HG03457 (cell line): Measurements from ENCODE around the gene SMIM31.
A peak's percentile ranks its signal among the peaks of the same experiment; 100 is the strongest.

Experiments
- ATAC-seq: cut with Tn5 transposase; IDR thresholded peaks from one replicate; pipeline ENCODE4 v1.9.1; 2021; ENCODE audit warnings: moderate number of reproducible peaks; ENCODE audit not compliant: unreplicated experiment

Gene SMIM31

DNA sequence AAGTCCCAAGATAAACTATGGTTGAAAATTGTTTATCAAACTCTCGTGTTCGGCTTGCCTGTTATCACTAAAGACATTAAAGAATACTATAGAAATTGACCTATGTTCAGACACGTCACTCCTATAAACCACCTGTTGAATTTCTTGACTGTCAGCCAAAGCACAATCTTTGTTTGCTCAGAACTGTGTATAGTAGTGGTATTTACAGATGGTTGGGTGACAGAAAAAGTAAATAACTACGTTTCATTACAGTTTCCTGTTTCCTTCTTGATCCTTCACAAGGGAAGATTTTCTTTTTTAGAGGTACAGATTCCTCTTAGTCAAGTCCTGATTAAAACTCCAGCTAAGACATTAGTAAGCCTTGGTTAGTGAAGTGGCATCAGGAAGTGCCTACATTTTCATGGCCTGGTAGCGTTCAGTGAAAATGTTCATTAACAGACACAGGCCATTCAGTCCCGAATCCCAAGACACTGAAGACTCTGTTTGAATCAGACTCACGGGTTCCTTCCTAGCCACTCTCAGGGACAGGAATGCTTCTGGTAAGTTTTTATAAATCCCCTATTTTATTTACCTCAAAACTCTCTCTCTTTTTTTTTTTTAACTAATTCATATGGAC, at the start of gene SMIM31:
Gene SMIM31 (plus strand): TSS at position 259 of the 616 bp plus-strand sequence. CDS start 16,313 bp downstream, outside the sequence.
- ATAC-seq = no peak

DNA sequence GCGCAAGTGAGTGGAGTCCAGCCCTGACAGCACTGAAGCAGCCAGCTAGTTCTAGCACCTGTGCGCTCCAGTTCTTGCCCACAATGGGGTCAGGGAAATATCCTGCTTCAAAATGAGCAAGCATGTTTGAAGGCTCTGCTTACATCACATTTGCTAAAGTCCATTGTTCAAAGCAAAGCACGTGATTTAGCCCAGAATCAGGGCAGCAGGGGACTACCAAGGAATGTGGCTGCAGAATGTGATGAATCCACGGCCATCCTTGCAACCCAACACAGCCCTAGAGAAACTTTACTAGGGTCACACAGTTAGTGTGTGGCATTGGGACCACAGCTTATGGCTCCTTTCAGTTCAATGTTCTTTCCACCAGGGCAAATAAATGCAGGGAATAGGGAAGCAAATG, 47.3 kb upstream of the SMIM31 start:
- ATAC-seq = no peak

GRCh38 chr4:164716901-164717300, 37.0 kb upstream of the SMIM31 start:
- ATAC-seq = no peak

DNA sequence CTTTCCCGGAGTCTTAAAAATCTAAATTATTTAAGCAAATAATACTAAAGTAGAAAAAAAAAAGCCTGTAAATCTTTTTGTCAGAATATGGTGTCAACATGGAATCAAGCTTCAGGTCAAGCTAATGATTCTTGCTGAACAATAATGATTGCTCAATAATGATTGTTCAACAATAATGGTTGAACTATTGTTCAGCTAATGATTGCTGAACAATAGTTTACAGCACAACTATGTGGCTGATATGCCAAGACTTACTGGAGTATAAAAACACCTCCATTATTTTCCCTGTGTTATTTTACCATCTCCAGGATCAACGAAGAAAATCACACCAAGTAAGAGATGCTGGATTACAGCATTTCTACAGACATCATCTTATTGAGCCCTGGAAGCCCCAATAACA, 35.1 kb upstream of the SMIM31 start:
- ATAC-seq = no peak

DNA sequence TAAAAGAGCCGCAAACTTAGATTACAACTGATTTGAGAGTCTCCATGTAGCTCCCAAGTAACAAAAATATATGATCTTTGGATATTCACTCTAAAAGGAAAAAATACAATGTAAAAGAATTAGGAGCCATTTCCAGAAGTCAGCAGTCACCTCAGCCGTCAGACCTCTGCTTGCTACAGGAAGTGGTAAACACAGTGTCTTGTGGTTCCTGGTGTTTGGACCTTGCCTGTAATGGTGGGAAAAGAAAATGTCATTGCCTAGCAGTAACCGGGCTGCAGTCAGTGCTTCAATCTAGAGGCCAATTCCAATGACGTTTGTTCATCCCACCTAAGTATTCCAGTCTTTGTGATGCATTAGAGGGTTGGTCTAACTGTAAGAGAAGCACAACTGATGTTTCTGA, 28.9 kb upstream of the SMIM31 start:
- ATAC-seq = no peak

GRCh38 chr4:164730705-164731393, 23.1 kb upstream of the SMIM31 start:
- no peak for ATAC-seq

DNA sequence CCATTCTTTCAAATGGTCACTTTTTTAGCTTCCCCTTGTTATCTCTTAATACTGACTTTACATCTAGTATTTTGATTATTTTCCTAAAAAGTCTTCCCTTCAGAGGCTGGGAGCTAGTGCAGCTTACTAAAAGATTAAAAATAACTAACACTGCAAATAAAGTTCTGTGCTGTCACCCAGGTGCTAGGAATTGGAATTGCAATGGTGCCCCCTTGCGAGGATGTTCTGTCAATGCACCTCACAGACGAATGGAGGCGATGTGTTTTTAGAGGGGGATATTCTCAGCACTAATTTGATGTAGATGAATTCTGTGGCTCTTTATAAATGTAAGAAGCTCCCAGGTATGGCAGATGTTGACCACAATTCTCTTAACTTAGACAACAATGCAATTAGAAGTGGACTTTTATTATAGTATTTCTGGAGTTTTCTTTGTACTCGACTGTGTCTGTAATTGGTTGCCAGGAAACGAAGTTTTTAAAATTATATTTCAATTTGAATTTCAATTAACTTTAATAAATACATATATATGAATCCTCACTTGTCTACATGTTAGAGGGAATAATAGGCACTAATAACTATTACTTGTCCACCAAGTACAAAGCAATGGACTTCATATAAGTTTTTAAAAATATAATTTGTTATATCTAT, 22.0 kb upstream of the SMIM31 start:
- peak; percentile 64 for ATAC-seq

DNA sequence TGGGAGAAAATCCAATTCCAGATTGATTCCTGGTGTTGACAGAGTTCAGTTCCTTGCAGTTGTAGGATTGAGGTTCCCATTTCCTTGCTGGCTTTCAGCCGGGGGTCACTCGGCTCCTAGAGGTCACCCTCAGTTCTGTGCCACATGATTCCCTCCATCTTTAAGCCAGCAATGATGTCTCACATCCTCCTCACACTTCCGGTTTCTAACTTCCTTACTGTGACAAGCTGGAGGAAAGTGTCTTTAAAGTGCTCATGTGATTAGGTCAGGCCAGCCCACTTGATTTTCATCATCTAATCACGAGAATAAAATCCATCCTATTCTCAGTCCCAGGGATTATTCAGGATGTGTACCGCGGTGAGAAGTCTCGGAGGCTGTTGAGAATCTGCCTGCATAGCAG, 19.4 kb upstream of the SMIM31 start:
- peak; percentile 66 for ATAC-seq

- no peak for ATAC-seq
Observed at GRCh38 chr4:164748375-164748774, 5.6 kb upstream of the SMIM31 start.

GRCh38 chr4:164755432-164755831, 1.5 kb downstream of the SMIM31 start:
- no peak for ATAC-seq

DNA sequence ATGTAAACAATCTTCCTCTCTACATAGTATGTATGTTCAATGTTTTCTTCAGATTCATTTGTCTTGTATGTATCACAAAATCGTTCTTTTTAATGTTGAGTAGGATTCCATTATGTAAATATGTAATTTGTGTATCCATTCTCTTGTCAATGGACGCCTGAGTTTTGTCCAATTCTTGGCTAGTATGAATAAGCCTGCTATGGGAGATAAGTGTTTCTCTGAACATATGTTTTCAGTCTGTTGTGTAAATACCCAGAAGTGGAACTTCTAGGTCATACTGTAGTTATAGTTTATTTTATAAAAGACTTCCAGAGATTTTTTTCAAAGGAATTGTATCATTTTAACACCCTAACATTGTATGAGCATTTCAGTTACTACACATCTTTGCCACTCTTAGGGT, 2.8 kb downstream of the SMIM31 start:
- ATAC-seq = no peak

DNA sequence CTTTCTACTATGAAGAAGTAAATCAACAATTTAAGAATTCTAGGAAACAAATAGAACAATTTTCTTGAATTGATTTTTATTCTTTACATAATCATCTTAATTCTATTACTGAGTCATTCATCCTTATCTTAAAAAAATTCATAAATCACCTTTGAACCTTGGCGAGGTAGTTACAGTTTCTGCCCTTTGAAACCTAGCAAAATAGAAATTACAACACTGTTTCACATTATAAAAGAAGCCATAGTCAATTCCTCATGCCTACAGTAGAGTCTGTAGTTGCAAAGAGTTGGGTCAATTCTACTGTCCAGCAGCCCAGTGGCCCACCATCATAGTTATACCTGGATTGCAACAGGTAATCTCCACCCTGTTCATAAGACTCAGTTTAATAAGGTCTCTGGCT, 7.3 kb downstream of the SMIM31 start:
- ATAC-seq = no peak

DNA sequence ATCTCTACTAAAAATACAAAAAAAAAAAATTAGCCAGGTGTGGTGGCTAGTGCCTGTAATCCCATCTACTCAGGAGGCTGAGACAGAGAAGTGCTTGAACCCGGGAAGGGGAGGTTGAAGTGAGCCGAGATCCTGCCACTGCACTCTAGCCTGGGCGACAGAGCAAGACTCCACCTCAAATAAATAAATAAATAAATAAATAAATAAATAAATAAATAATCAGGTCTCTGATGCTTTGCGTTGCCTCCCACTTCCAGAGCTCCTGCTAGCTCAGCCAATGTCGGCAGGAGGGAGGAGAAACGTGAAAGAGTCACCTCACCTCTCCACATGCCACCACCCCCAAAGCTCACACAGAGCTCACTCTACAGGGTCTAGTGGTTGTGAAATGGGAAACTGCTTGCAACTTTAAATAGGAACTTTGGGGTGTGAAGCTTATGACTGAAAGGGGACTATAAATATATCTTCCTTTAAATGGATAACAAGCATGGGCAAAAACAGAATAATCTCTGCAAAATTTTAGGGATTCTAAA, 7.9 kb downstream of the SMIM31 start:
- no peak for ATAC-seq

DNA sequence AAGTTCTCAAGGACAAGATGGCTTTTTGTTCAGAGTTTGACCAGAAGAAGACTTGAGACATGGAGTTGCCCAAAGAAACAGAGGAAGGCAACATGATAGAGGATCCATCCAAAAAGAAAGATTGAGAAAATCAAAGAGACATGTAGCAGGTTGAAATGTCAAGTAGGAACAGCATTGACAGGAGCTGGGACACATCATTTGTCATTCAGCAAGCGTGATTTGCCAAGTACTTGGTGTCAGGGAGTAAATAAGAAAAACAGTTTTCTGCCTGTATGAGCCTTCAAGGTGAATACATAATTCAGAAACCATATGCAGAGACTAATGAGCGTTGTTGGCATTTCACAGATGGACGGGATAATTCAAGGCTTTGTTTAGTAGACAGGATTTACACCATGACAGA, 11.2 kb downstream of the SMIM31 start:
- ATAC-seq = no peak

DNA sequence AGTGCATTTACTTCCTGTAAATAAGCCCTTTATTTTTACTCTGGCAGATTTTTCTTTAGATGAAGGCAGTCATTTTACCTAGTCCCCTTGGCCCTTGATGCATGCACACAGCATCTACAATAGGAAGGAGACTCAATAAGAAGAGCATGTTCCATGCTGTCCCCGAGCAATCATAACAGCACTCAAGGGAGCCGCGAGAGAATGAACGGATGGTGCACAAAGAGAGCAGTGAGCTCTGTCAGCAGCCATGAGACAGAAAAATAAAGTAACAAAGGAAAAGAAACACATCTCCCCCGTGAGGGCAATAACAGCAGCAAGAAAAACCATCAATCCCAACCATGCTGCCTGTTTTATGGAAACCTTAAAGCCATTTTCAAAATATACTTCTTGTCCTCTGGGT, 11.9 kb downstream of the SMIM31 start:
- ATAC-seq = no peak

- ATAC-seq = no peak
Observed at GRCh38 chr4:164768516-164768915, 14.6 kb downstream of the SMIM31 start.

GRCh38 chr4:164770010-164770724, 16.2 kb downstream of the SMIM31 start:
- ATAC-seq = no peak

DNA sequence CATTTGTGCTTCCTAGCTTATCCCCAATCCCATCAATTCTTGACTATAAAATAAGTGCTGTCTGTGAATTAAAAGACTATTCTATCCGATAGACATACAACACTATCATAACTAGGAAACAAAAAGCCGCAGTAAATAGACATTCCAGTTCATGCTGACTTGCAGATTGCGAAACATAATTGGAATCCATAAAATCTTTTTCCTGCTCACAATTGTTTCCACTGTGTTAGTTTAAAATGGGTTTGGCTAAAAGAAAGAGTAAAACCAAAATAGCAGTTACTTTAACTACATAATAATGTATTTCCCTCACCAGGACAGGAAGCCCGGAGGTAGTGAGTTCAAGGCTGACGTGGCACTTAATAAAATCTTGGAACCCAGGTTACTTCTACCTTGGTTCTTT, 17.2 kb downstream of the SMIM31 start:
- ATAC-seq = no peak

GRCh38 chr4:164772076-164772475, 18.1 kb downstream of the SMIM31 start:
- no peak for ATAC-seq

DNA sequence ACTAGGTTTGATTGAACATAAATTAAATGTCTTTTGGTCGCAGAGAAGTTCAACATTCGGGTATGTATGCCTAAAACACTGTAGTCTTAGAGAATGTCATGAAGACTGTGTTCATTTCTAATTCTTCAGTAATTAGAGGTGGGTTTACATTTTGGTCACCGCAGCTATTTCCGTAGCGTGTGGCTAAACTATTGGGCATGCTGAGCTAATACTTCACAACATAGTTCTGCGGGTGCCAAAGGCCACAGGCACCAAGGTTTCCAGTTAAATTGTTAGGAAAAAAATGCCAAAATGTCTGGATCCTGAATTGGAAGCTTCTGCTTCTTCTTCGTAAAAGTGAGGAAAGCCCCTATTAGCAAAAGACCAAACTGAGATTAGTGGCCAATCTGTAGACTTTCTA, 25.1 kb downstream of the SMIM31 start:
- no peak for ATAC-seq

GRCh38 chr4:164779811-164780216, 25.9 kb downstream of the SMIM31 start:
- ATAC-seq = no peak
